Sigmoid colon (tissue), 4 donors: ENCODE results near the gene SLC25A10.

ENCODE experiments used
- CTCF ChIP-seq, 4 experiments: fragments of 450-650 bp in 3 of 4; fragments of 200-600 bp in 1 of 4; IDR thresholded peaks; one replicate each; pipeline ENCODE4 v1.5.1; 2016 to 2019; ENCODE audit warnings: antibody characterized with exemption in 4 of 4, mild to moderate bottlenecking in 3 of 4, moderate library complexity in 2 of 4
- EP300 ChIP-seq, 4 donors: sonication (generic); formaldehyde crosslinking; IDR thresholded peaks; one replicate each; pipeline ENCODE4 v1.6.1; 2017; ENCODE audit warnings: antibody characterized with exemption in 4 of 4
- POLR2A ChIP-seq, 2 donors: fragments of 450-650 bp; IDR thresholded peaks; one replicate each; pipeline ENCODE4 v1.6.1; 2016; ENCODE audit warnings: antibody characterized with exemption in 2 of 2, mild to moderate bottlenecking in 2 of 2, moderate library complexity in 2 of 2
- POLR2AphosphoS5 ChIP-seq, 4 donors: sonication (generic); formaldehyde crosslinking; IDR thresholded peaks; one replicate each; pipeline ENCODE4 v1.6.1; 2017; ENCODE audit warnings: antibody characterized with exemption in 4 of 4

DNA sequence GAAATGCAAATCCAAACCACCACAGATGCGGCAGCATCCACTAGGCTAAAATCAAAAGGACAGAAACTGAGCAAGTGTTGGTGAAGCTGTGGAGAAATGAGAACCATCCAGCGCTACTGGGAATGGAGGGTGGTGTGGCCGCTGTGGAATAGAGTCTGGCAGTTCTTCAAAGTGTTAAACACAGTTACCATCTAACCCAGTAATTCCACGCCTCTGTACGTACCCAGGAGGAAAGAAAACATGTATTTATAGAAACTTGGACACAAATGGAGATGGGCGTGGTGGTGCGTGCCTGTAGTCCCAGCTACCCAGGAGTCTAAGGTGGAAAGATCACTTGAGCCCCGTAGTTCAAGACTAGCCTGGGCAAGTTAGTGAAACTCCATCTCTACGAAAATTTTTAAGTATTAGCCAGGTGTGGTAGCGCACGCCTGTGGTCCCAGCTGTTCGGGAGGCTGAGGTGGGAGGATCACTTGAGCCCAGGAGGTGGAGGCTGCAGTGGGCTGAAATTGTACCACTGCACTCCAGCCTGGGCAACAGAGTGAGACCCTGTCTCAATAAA is 11.6 kb downstream of the SLC25A10 start:
- no peak for TF ChIP-seq CTCF (IDR thresholded peaks at IDR 0.05)
- no peak for TF ChIP-seq POLR2AphosphoS5 (IDR thresholded peaks at IDR 0.05)
- no peak for TF ChIP-seq POLR2A (IDR thresholded peaks at IDR 0.05)
- TF ChIP-seq EP300 (IDR thresholded peaks at IDR 0.05), result no peak
